ENCODE data around the gene RAG1. TPM values are rescaled to one million over a fixed set of nuclear protein-coding genes. Genes with fewer than 3 reads are reported as not detected.
A peak's percentile ranks its signal among the peaks of the same experiment; 100 is the strongest.
"Not testable (repeated sequence)": the region's sequence is repeated elsewhere in the genome, so short reads cannot be mapped to it uniquely, and the experiment has no call there.

RAG1 gene
- total RNA-seq, 6 donors from 2014 or later = 0.44 to 2.1 (median 1.1) TPM

- WGBS, 2 donors = 38 to 55% methylated on average over 1 of the region's 1 CpG
- Histone ChIP-seq H3K4me1 (no peaks in the 10 kb centered on the region), H3K27me3 (no peaks in the 10 kb centered on the region), H3K36me3 (no peaks in the 10 kb centered on the region), H3K9me3 (no peaks in the 10 kb centered on the region), H3K4me3 (no peak overlapping the region), H3K27ac (no peak overlapping the region)
- DNase-seq (no peak), ATAC-seq (ENCODE audit: low FRiP score in 2 of 2) (no peak)
- TF ChIP-seq CTCF (IDR thresholded peaks at IDR 0.05) (no peak), EP300 (IDR thresholded peaks at IDR 0.05) (no peak), POLR2AphosphoS5 (IDR thresholded peaks at IDR 0.05) (no peak), POLR2A (IDR thresholded peaks at IDR 0.05) (no peak)
Observed at GRCh38 chr11:36550385-36551115, 17.3 kb upstream of the RAG1 start.

GRCh38 chr11:36557390-36557789 lies 10.4 kb upstream of the RAG1 start:
- H3K27me3 ChIP-seq; DNase-seq; H3K36me3 ChIP-seq; H3K9me3 ChIP-seq; H3K4me1 ChIP-seq; ATAC-seq (ENCODE audit: low FRiP score in 2 of 2); H3K27ac ChIP-seq; H3K4me3 ChIP-seq: not testable (repeated sequence)
- 94 to 96% methylated on average over 15 to 17 of the region's 17 CpGs for whole genome bisulfite sequencing, 2 donors

- TF ChIP-seq POLR2A (IDR thresholded peaks at IDR 0.05) (no peak), EP300 (IDR thresholded peaks at IDR 0.05) (no peak), POLR2AphosphoS5 (IDR thresholded peaks at IDR 0.05) (no peak), CTCF (IDR thresholded peaks at IDR 0.05) (no peak)
- Histone ChIP-seq H3K27ac (no peak overlapping the region), H3K9me3 (no peaks in the 10 kb centered on the region), H3K27me3 (no peaks in the 10 kb centered on the region), H3K4me3 (no peak overlapping the region), H3K36me3 (no peaks in the 10 kb centered on the region), H3K4me1 (no peaks in the 10 kb centered on the region)
- DNase-seq (no peak), ATAC-seq (ENCODE audit: low FRiP score in 2 of 2) (no peak)
Observed at GRCh38 chr11:36557991-36558390, 9.8 kb upstream of the RAG1 start.

- ATAC-seq (ENCODE audit: low FRiP score in 2 of 2) = no peak
- TF ChIP-seq POLR2A (IDR thresholded peaks at IDR 0.05) (no peak), CTCF (IDR thresholded peaks at IDR 0.05) (no peak)
- H3K27me3 ChIP-seq = no peaks in the 10 kb centered on the region
- no peak overlapping the region for H3K4me3 ChIP-seq
- H3K9me3 ChIP-seq = no peaks in the 10 kb centered on the region
- H3K4me1 ChIP-seq = no peaks in the 10 kb centered on the region
- H3K36me3 ChIP-seq = no peaks in the 10 kb centered on the region
- 55 to 60% methylated on average over 4 of the region's 4 CpGs for WGBS, 2 donors
- no peak for DNase-seq
- no peak overlapping the region for H3K27ac ChIP-seq
Observed at GRCh38 chr11:36558571-36559413, 9.0 kb upstream of the RAG1 start.

GRCh38 chr11:36564376-36565030 lies 3.3 kb upstream of the RAG1 start:
- WGBS, 2 donors = 7 to 10% methylated on average over 15 of the region's 15 CpGs

More at GRCh38 chr11:36564376-36565030, 3.3 kb upstream of the RAG1 start:
- Histone ChIP-seq H3K4me1 (peaks cover 0 to 5% (median 0%) of the 10 kb centered on the region in 4 donors), H3K36me3 (no peaks in the 10 kb centered on the region), H3K27ac (no peak overlapping the region), H3K27me3 (no peaks in the 10 kb centered on the region), H3K4me3 (peak overlapping the region in 3 of 4 donors; percentile 16 to 32 (median 24)), H3K9me3 (no peaks in the 10 kb centered on the region)
- peak; percentile 11 to 58 (median 47) for TF ChIP-seq CTCF (IDR thresholded peaks at IDR 0.05)
- no peak for TF ChIP-seq EP300 (IDR thresholded peaks at IDR 0.05)
- ATAC-seq (ENCODE audit: low FRiP score in 2 of 2) (peak in 1 of 2 donors; percentile 77), DNase-seq (peak in 1 of 2 donors; percentile 35)
